Measurements from ENCODE around the gene TSPAN3.

DNA sequence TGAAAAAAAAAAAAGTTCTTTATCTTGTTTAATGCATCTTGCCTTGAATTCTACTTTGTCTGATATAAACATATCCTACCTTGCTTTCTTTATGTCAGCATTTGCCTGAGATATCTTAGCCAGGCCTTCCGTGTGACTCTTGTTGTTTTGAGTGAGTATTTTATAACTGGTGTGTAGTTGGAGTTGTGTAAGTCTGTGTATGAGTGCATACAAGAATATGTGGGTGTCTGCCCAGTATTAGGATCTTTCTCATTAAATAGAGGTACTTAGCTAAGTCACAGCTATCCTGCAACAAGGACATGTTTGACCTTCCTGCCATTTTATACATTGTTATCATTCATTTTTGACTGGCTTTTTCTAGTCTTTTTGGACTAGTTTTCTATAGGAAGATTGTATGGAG lies 22.5 kb upstream of the TSPAN3 start:
- TF ChIP-seq, protein P1, sequence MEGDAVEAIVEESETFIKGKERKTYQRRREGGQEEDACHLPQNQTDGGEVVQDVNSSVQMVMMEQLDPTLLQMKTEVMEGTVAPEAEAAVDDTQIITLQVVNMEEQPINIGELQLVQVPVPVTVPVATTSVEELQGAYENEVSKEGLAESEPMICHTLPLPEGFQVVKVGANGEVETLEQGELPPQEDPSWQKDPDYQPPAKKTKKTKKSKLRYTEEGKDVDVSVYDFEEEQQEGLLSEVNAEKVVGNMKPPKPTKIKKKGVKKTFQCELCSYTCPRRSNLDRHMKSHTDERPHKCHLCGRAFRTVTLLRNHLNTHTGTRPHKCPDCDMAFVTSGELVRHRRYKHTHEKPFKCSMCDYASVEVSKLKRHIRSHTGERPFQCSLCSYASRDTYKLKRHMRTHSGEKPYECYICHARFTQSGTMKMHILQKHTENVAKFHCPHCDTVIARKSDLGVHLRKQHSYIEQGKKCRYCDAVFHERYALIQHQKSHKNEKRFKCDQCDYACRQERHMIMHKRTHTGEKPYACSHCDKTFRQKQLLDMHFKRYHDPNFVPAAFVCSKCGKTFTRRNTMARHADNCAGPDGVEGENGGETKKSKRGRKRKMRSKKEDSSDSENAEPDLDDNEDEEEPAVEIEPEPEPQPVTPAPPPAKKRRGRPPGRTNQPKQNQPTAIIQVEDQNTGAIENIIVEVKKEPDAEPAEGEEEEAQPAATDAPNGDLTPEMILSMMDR (IDR thresholded peaks at IDR 0.05), result no peak
- no peak for TF ChIP-seq POLR2AphosphoS5 (IDR thresholded peaks at IDR 0.05)
- TF ChIP-seq POLR2A (IDR thresholded peaks at IDR 0.05), result no peak

Measured in breast epithelium (tissue), 3 donors.